RWPE2 (cell line): ENCODE results near the gene DOCK10.

Experiments
- ATAC-seq: fragments of 200-7000 bp; cut with Tn5 transposase; 3 replicates; pipeline ENCODE4 v1.9.1; 2021; ENCODE audit warnings: low read depth
- DNase-seq: peaks from one replicate; pipeline ENCODE4 v3.0.0-alpha.2; 2020; ENCODE audit warnings: low spot score
- H3K27ac ChIP-seq: fragments of 450-650 bp; 2 replicates; pipeline ENCODE4 v1.5.1; 2017; ENCODE audit warnings: mild to moderate bottlenecking; ENCODE audit not compliant: poor library complexity, severe bottlenecking
- H3K27me3 ChIP-seq: fragments of 250-450 bp; sonication (Bioruptor Pico); 2 replicates; pipeline ENCODE4 v1.5.1; 2021; ENCODE audit warnings: mild to moderate bottlenecking, moderate library complexity; ENCODE audit not compliant: insufficient read depth, poor library complexity, severe bottlenecking
- H3K36me3 ChIP-seq: fragments of 250-450 bp; sonication (Bioruptor Pico); 2 replicates; pipeline ENCODE4 v1.5.1; 2020; ENCODE audit warnings: low read depth, mild to moderate bottlenecking, moderate library complexity
- H3K4me1 ChIP-seq: fragments of 250-450 bp; sonication (Bioruptor Pico); 2 replicates; pipeline ENCODE4 v1.5.1; 2021; ENCODE audit warnings: mild to moderate bottlenecking, moderate library complexity; ENCODE audit not compliant: insufficient read depth, poor library complexity, severe bottlenecking
- H3K4me3 ChIP-seq: fragments of 250-450 bp; sonication (Bioruptor Pico); 2 replicates; pipeline ENCODE4 v1.5.1; 2021; ENCODE audit warnings: mild to moderate bottlenecking, moderate library complexity; ENCODE audit not compliant: severe bottlenecking
- H3K9me3 ChIP-seq: fragments of 250-450 bp; sonication (Bioruptor Pico); 2 replicates; pipeline ENCODE4 v1.5.1; 2021; ENCODE audit warnings: mild to moderate bottlenecking, moderate library complexity; ENCODE audit not compliant: severe bottlenecking
- TF ChIP-seq, protein P1 (sequence below): fragments of 450-650 bp; IDR thresholded peaks from one replicate; pipeline ENCODE4 v1.5.1; 2017; ENCODE audit warnings: mild to moderate bottlenecking, moderate library complexity; ENCODE audit not compliant: poor library complexity, severe bottlenecking

DOCK10 gene

DNA sequence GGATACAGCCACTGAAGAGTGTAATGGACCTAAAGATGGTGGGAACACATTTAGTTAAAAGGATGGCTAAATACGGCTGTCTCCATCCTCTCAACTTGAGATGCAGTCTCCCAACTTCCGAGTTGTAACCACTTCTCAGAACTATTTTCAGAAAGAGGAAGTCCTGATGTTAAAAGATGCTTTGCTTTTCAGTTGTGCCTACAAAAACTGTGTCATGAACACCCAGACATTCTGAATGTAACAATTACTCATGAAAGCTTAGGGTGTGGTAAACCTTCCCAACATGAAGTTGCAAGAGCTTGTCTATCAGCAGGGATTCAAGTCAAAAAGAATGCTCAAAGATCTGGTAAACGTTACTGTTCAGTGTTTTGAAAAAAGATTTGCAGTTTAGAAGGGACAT, 147.9 kb downstream of the DOCK10 start:
- H3K4me3 ChIP-seq: no peak overlapping the region
- no peaks in the 10 kb centered on the region for H3K27me3 ChIP-seq
- TF ChIP-seq, protein P1, sequence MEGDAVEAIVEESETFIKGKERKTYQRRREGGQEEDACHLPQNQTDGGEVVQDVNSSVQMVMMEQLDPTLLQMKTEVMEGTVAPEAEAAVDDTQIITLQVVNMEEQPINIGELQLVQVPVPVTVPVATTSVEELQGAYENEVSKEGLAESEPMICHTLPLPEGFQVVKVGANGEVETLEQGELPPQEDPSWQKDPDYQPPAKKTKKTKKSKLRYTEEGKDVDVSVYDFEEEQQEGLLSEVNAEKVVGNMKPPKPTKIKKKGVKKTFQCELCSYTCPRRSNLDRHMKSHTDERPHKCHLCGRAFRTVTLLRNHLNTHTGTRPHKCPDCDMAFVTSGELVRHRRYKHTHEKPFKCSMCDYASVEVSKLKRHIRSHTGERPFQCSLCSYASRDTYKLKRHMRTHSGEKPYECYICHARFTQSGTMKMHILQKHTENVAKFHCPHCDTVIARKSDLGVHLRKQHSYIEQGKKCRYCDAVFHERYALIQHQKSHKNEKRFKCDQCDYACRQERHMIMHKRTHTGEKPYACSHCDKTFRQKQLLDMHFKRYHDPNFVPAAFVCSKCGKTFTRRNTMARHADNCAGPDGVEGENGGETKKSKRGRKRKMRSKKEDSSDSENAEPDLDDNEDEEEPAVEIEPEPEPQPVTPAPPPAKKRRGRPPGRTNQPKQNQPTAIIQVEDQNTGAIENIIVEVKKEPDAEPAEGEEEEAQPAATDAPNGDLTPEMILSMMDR: no peak
- ATAC-seq (no peak), DNase-seq (no peak)
- H3K36me3 ChIP-seq: no peaks in the 10 kb centered on the region
- H3K9me3 ChIP-seq: no peaks in the 10 kb centered on the region
- peaks cover 8% of the 10 kb centered on the region for H3K4me1 ChIP-seq
- no peak overlapping the region for H3K27ac ChIP-seq

DNA sequence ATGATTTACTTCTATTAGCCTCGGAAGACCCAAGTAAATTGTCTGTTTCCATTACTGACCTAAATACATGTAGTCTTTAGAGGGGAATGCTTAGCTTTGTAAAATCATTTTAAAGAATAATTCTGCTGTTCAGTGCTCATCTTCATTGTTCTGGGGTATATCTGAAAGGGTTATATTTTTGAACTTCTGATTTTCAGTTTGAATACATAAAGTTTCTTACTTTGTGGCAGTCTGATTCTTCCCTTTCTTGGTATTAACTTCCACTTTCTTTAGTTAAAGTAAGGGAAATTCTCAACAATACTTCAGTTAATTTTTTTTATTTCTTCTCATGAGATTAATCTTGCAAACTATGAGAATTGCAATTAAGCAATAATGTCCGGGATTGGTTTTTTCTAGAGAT, 148.4 kb downstream of the DOCK10 start:
- DNase-seq: no peak
- no peak for ATAC-seq
- H3K9me3 ChIP-seq: no peaks in the 10 kb centered on the region
- H3K27ac ChIP-seq: no peak overlapping the region
- H3K4me1 ChIP-seq: peaks cover 8% of the 10 kb centered on the region
- TF ChIP-seq, protein P1: no peak
- no peak overlapping the region for H3K4me3 ChIP-seq
- no peaks in the 10 kb centered on the region for H3K27me3 ChIP-seq
- no peaks in the 10 kb centered on the region for H3K36me3 ChIP-seq

DNA sequence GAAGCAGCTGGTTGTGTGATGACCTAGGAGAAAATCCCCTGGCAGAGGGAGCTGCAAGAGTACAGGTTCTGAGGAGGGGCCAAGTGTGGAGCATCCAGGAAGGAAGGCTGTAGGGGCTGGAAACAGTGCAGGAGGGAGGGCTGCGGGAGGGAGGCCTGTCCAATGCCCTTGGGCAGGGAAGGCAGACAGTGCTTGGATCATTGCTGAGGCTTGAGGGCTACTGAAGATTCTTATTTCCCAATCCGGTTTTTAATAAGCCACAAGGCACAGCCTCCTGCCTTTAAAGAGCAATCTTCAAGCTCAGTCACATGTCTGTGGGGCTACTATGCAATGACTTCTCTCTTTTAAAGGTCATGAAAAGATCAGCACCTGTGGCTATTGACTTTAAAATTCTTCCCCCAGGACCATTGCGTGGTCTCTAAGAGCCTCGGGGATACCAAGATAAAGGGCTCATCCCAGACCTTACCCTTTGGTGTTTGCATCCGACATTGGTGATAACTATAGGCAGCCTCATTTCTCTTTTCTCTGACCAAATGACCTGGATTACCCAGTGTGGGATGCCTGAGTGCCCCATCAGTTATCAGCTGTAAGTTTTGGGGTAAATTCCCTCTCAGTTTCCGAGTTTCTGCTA, 149.6 kb downstream of the DOCK10 start:
- H3K4me1 ChIP-seq: peaks cover 8% of the 10 kb centered on the region
- DNase-seq (no peak), ATAC-seq (no peak)
- H3K4me3 ChIP-seq: no peak overlapping the region
- no peaks in the 10 kb centered on the region for H3K36me3 ChIP-seq
- H3K27ac ChIP-seq: no peak overlapping the region
- H3K9me3 ChIP-seq: no peaks in the 10 kb centered on the region
- no peaks in the 10 kb centered on the region for H3K27me3 ChIP-seq
- TF ChIP-seq, protein P1: no peak

DNA sequence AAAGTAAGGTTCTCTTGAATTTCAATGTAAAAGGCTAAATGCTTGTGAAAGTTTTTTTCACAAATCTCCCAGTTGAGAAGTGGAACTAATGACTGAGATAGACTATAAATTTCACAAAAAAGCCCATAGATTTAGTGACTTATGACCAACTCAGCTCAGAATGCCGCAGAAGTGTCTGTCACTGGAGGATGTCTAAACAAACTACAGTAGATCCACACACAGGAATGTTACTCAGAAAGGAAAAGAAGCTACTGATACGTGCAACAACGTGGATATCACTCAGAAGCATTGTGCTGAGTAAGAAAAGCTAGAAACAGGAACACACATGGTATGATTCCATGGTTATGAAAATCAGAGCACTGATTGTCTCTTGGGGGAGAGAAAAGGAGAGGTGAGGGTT, 151.9 kb downstream of the DOCK10 start:
- H3K27me3 ChIP-seq: no peaks in the 10 kb centered on the region
- H3K4me3 ChIP-seq: no peak overlapping the region
- peaks cover 11% of the 10 kb centered on the region for H3K4me1 ChIP-seq
- DNase-seq (no peak), ATAC-seq (no peak)
- no peak overlapping the region for H3K27ac ChIP-seq
- TF ChIP-seq, protein P1: no peak
- H3K36me3 ChIP-seq: no peaks in the 10 kb centered on the region
- no peaks in the 10 kb centered on the region for H3K9me3 ChIP-seq

DNA sequence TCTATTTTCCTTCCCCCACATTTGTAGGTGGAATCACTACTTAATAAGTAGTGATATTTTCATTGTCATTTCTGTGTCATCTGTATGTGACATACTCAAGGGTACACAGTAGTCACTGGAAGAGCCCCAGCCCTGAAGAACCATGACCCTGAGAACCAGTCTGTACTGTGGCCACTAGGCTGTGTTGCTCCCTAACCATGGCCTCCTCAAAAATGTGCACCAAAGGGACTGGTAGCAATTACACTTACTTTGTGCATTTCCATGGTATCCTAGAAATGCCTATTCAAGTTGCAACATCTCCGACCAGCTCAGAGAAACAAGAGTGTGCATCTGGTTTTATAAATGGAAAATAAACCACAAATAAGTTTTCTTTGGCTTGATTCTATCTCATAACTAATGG, 155.1 kb downstream of the DOCK10 start:
- no peaks in the 10 kb centered on the region for H3K36me3 ChIP-seq
- H3K27me3 ChIP-seq: no peaks in the 10 kb centered on the region
- ATAC-seq (no peak), DNase-seq (no peak)
- no peak overlapping the region for H3K4me3 ChIP-seq
- H3K4me1 ChIP-seq: peaks cover 35% of the 10 kb centered on the region
- TF ChIP-seq, protein P1: no peak
- peak overlapping the region; percentile 87 for H3K27ac ChIP-seq
- no peaks in the 10 kb centered on the region for H3K9me3 ChIP-seq
